Stimulated activated naive CD8-positive, alpha-beta T cell treated with anti-CD3 and anti-CD28 coated beads, Interleukin-15, Interleukin-2, amounts not matched to agents 100 U/mL and 50 U/mL, for 24 hours (primary cell): ENCODE results near the gene CRYBG3.
"Not testable (repeated sequence)": the region's sequence is repeated elsewhere in the genome, so short reads cannot be mapped to it uniquely, and the experiment has no call there.

Experiments
- ATAC-seq: fragments of 150-1000 bp; cut with Tn5 transposase; one replicate; pipeline ENCODE4 v1.10.0; 2021
- DNase-seq: peaks from one replicate; pipeline ENCODE4 v3.0.0; 2021

Gene CRYBG3

DNA sequence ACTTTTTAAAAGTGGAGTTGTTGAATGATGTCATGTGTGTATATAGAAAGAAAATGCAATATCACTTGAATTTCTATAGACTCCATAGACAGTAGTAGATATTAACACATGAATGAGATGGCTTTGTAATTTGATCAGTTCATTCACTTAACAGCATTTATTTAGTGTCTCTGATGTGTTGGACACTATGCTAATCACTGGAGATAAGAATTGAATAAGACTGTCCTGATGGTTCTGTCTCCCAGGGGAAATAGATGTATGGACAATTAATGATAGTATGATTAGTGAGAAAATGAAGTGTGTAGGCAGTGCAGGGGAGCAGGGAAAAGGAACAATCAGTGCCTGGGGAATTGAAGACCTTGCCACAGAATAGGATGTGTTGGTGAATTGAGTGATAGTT is 77.5 kb downstream of the CRYBG3 start:
- ATAC-seq = no peak

DNA sequence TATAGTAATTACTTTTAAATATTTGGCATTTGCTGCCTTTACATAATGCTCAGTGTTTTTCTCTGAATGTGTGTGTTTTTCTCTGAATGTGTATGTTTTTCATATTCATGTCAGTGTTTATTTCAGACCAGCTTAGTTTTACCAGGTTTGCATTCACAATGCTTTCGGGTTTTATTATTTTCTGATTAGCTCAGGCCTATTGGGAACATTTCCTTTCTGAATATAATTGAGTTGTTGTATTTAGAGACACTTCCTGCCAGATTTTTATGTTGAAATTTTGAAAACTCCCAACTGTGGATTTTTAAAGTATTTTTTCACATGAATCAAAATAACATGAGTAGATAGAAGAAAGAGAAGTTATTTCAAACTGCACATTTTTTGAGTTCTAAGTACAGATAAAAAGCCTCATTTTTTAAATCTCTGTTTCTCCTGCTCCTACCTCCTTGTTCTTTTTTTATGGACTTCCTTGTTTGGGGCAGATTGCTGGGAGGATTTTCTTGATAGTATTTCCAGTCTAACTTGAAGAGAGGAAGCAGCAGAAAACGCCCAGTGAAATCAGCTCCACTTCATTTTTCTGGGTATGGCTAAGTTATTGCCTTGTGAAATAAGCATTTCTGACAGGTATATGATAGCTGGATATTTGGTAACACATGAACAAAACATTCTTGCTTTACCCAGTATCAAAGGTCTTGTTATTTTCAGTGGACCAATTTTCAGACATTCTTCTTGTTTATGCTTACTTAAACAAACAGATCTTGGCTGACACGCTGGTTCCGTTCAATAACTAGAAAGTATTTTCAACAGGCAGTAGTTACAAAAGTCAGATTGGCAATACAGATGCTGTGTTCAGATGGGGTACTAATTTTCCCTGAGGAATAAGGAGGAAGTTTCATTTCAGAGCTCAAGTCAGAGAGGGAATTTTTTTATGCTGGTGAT is 79.8 kb downstream of the CRYBG3 start:
- DNase-seq (no peak), ATAC-seq (no peak)

More for the DNA sequence above, 77.5 kb downstream of the CRYBG3 start:
- no peak for DNase-seq

DNA sequence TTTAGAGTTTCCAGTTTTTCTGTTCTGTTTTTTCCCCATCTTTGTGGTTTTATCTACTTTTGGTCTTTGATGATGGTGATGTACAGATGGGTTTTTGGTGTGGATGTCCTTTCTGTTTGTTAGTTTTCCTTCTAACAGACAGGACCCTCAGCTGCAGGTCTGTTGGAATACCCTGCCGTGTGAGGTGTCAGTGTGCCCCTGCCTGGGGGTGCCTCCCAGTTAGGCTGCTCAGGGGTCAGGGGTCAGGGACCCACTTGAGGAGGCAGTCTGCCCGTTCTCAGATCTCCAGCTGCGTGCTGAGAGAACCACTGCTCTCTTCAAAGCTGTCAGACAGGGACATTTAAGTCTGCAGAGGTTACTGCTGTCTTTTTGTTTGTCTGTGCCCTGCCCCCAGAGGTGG is 88.0 kb downstream of the CRYBG3 start:
- ATAC-seq, DNase-seq: not testable (repeated sequence)

DNA sequence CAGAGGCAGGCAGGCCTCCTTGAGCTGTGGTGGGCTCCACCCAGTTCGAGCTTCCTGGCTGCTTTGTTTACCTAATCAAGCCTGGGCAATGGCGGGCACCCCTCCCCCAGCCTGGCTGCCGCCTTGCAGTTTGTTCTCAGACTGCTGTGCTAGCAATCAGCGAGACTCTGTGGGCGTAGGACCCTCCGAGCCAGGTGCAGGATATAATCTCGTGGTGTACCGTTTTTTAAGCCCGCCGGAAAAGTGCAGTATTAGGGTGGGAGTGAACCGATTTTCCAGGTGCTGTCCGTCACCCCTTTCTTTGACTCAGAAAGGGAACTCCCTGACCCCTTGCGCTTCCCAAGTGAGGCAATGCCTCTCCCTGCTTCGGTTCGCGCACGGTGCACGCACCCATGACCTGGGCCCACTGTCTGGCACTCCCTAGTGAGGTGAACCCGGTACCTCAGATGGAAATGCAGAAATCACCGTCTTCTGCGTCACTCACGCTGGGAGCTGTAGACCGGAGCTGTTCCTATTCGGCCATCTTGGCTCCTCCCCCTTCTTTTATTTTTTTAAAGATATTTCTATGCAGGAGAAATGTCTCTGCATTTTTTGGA is 88.5 kb downstream of the CRYBG3 start:
- not testable (repeated sequence) for ATAC-seq
- peak; percentile 7 for DNase-seq

DNA sequence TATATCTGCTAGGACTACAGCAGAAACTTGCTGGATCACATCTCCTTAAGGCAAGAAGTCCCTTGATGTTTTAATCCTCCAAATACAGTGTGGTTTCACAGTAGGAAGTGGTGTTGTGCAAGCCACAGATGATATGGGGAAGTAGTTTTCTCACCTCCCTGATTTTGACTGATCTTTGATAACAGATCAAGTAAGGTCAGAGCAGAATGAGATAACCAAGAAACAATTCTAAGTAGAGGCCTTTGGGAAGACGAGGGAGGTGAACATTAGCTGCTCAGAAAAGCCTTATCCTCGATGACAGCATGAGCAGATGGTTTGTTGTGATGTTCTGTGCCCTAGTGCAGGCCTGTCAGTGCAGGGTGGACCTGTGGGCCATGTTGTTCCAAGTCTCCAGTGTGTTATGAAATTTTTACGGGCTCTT is 89.1 kb downstream of the CRYBG3 start:
- ATAC-seq = no peak
- DNase-seq = no peak

DNA sequence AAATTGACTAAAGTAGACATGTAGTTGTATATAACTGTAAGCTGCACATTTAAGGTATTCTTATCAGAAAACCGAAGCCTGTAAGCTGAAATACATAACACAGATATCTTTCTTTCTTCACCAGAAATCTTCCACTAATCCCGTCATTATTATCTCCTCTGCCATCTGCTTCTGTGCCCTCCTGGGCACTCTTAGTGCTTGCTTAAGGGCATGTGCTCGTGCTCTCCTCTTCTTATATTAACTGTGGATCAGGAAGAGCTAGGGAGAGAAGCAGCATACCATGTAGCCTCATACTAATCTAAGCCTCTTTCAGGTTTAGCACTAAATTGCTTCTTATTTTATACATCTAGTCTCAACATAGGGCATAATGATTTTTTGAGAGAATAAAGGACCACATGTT is 89.6 kb downstream of the CRYBG3 start:
- ATAC-seq (no peak), DNase-seq (no peak)

DNA sequence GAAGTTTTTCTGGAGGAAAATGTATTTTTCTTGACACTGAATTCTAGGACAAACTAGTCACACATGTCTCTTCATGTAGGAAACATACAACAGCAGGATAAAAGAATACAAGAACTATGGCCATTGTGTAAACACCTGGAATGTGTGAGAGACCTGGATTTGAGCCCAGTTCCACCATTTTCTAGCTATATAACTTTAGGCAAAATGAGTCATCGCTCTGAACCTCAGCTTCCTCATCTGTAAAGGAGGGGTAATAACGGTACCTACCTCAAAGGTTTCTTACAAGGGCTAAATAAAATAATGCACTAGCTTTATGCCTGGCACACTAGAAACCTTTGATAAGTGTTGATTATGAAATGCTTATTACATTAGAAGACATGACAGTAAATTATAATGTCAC is 92.6 kb downstream of the CRYBG3 start:
- DNase-seq = no peak
- no peak for ATAC-seq

DNA sequence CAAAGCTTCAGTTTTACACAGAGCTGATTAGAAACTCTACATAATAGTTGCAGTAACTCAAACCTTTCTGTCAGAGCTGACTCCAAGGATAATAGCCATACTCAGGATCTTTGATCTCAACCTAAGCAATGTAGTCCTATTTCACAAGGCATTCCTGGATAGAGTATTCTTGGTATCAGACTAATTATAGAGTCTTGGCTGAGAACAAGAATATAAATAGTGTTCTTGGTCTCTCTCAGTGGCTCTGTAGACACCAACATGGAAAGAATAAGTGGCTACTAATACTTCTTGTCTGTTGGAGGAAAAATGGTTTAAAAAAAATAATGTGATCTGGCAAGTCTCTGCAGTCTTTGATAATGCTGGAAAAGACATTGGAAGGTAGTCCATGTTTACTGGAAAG is 94.8 kb downstream of the CRYBG3 start:
- ATAC-seq = no peak
- no peak for DNase-seq

DNA sequence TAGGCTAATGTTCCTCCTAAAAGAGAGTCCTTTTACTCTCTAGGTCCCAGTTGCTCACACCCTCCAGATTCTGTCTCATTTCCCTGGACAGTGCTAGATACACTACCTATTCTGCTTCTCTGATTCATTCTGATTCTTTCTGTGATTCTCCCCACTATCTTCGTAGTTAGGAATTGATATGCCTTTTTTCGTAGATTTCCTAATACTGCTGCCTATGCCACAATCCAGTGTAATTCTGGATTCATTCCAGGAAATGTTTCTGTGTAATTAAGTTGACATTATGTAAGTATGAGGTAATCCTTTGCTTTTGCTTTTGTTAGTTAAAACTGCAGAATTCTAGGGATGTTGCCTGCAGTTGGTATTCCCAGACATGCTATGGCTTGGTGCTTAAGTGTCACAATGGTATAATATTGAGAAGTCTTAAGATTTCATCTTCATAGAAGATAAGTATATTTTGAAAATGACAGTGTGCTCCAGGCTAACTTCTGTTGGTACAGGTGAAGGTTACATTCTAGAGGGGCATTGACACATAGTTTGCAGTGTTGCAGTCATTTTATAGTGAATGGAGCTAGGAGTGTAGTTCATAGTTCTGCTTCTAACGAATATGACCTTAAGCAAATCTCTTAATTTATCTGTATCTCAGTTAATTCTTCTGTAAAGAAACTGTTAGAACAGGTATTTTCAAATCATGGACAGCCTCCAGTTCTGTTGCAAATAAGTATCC is 96.2 kb downstream of the CRYBG3 start:
- DNase-seq (no peak), ATAC-seq (no peak)

DNA sequence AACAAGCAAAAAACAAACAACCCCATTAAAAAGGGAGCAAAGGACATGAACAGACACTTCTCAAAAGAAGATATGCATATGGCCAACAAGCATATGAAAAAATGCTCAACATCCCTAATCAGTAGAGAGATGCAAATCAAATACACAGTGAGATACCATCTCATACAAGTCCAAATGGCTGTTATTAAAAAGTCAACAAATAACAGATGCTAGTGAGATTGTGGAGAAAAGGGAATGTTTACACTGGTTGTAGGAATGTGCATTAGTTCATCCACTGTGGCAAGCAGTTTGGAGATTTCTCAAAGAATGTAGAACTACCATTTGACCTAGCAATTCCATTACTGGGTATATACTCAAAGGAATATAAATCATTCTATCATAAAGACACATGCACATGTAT is 105.9 kb downstream of the CRYBG3 start:
- DNase-seq (no peak), ATAC-seq (no peak)

DNA sequence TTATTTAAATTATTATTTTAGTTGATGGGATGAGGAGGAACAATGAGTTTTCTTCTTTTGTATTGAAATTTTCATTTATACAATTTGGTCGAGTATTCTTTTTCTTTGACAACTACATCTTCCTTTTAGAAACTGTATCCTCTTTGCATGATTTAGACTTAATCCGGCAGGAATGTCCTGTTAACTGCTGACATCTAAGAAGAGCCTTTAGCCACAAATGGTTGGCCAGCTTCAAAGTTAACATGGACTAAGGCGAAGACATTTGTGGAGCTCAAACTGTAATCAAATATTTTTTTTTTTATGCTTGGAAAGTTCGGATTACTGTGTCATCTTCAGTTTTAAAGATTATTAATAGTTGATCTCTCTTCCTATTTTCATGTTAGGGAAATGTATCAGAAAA is 107.2 kb downstream of the CRYBG3 start:
- ATAC-seq = no peak
- DNase-seq = no peak

DNA sequence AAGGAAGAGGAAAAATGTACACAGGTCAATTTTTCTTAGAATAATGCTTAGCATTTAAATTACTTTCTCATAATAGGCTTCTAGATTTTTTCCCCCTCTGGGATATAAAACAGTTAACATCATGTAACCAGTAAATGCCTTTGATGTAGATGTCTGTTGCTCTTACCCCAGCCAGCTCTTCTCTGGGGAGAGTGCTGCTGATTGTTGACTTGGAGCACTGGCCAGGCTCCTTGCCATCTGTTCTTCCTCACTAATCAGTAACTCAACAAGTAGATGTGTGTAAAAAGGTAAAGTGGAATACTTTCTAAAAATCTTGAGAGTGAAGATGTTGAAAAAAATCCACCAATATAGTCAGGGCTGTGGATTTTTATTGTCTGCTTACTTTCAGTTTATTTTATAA is 108.2 kb downstream of the CRYBG3 start:
- ATAC-seq (no peak), DNase-seq (no peak)

DNA sequence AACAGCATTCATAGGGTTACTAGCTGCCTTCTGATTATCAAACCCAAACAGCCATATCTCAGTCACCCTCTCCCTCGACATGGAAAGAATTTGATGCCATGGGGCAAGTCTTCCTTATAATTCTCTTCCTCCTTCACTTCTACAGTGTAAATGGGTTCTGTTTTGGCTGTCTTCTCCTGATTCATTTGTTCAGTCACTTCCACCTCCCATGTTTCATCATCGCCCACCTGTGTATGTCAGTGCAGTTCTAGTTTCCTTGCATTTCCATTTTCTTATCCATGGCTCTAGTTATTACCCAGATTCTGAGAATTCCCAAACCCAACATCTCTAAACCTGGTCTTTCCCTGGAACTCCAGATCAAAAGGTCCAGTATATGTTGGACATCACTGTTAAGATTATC is 109.4 kb downstream of the CRYBG3 start:
- ATAC-seq = no peak

DNA sequence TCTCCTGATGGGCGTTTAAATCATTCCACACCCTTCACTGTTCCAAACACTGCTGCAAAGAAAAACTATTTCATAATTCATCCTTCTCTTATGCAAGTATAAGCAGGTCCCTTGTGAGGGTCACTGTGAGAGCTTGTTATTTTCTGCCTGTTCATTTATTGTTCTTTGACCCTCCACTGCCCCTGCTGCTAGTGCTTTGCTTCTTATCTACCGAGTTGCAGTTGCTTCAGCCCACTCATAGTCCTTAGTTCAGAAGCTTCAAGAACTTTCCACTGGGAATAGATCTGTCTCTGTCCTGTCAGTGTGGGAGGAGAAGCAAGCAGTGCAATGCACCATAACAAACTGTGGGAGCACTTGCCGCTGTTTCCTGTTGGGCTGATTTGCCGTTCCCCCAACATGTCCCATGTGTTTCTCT is 110.6 kb downstream of the CRYBG3 start:
- no peak for ATAC-seq
- no peak for DNase-seq

More for the DNA sequence above, 109.4 kb downstream of the CRYBG3 start:
- no peak for DNase-seq

DNA sequence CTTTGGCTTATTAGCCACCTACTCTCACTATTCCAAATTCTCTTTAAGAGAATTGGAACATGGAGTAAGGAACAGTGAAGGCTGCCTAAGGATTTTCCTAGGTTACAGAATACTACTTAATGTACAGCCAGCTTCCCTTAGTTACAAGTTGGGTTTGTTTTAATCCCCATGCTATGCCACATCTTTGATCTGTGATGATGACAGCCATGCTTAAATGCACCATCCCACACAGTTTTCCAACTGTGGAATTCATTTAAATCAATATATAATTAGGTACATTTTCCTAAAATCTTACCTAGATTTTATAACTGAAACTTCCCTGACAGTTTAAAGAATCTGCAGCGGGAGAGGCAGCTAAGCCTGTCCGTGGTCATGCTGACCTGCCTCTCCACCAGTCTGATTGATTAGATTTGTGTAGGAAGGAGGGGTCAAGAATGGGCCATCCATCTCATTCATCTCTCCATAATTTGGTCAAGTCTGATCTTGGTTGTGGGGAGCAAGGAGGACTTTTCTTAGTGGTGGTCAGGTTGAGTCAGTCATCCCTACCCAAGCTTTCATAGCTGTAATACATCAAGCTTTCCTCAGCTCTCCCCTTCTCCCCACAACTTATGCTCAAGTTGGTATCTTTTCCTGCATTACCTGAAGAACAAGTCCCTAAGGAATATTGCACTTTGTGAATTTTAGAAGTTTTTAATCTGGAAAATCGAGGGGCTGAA is 113.3 kb downstream of the CRYBG3 start:
- ATAC-seq (no peak), DNase-seq (no peak)

DNA sequence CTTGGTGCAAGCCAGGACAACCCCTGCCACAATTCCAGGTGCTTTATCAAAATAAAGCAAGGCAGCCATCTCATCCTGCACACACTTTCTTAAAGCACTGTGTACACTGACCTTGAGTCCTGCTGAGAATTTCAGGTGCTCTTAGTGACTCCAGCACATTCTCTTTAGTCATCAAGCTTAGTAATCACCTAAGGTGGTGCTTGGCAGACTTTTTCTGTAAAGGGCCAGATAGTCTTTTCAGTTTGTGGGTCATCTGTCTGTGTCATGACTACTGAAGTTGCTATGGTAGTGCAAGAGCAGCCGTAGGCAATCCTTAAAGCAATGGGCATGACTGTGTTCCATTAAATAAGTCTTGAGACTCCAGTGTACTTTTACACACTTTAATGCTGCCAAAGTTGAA is 114.0 kb downstream of the CRYBG3 start:
- DNase-seq (no peak), ATAC-seq (peak; percentile 29)

DNA sequence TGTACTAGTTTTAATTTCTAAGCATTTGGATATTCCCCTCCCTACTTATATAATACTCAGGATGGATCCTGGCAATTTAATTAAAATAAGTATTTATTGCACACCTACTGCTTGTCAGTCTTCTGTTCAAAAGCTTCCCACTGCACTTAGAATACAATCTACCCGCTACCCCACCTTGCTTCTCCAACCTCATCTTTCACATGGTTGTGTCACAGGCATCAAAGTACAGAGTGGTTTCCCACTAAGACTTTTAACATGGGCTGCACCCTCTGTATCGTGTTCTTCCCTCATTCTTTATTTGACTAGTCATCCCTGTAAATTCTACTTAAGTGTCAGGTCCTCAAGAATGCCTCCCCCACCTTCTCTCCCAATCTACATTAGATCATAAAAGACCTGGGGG is 115.4 kb downstream of the CRYBG3 start:
- ATAC-seq (no peak), DNase-seq (no peak)

DNA sequence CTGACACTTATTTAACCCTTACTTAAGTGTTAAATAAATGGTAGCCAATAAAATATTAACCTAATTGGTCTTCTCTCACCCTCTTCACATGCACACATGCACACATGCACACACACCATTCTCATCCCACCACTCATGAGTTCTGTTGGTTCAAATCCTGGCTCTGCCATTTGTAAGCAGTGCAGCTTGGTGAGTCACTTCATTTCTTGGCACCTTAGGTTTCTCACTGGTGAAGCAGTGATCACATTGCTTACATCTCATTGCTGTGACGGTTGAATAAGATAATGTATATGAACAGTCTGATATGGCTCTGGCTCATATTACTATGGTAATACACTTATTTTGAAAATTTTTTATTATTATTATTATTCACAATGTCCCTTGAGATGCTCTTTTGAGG is 116.6 kb downstream of the CRYBG3 start:
- no peak for ATAC-seq

DNA sequence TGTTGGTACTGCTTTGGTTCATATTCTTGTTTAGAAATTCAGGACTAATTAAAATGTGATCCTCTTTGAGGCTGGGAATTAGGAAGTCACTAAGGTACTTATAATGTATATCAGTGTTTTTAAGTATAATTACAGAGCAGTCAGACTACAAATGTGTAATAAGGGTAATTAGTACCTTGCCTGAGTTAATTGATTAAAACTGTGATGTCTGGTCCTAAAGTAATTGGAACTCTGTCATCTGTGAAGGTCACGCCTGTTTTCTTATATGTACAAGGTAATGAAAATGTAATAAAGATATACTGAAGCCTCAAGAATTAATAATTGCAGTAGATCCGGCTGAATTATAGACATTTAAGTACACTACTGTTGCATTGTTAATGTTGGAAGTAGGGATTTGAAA is 117.6 kb downstream of the CRYBG3 start:
- DNase-seq = no peak
- ATAC-seq = no peak

More for the DNA sequence above, 116.6 kb downstream of the CRYBG3 start:
- DNase-seq = no peak

DNA sequence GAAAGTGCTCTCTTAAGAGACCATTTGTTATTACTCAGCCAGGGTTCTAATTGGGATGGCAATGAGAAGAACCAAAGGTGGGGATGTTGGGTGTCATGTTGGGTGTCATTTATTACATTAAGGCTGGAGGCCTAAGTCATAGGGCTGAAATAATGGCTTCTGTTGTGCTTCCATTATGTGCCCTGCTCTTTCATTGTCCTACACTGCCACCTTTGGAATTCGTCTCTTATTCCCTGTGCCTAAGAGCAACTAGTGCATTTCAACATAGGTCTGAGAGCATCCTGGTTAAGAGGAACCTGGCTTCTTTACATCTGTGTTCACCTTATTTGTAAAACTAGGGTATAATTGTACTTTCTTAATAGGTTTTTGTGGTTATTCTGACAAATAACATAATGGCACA is 118.2 kb downstream of the CRYBG3 start:
- DNase-seq = no peak
- ATAC-seq = no peak

DNA sequence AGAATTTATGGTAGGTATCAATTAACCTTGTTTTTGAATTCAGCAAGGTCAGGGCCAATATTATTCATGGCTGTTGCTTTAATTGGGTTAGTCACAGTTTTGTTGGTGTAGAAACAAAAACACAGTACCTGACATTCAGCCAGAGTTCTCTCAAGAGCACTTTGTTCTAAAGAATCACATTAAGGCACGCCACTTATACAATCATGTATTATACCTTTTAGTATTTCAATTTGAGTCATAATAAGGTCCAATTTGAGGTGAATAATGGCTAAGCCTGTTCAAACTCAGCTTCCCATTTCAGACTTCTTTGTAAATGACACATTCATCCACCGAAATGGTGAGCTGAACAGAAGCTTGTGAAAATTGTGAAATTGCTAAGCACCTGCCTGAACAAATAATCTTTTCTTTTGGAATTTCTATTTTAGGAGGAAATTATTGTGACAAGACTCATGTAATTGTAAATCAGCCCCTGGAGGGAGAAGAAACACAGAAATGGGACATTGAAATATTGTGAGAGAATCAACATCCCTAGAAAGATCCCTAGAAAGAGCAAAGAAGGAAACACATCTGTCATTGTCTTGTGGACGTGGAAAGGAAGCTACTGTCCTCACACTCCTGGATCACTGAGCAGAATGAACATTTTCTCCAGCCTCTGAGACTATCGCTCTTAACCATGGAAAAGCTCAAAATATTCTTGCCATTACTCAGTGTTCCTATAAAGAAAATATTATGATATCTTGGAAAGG is 121.2 kb downstream of the CRYBG3 start:
- ATAC-seq (no peak), DNase-seq (no peak)
